ENCODE measurements around the gene ZSCAN22. TPM values are rescaled to one million over a fixed set of nuclear protein-coding genes. Genes with fewer than 3 reads are reported as not detected.

The ZSCAN22 gene
- total RNA-seq, 2 donors from 2014 or later: 3.8 TPM

DNA sequence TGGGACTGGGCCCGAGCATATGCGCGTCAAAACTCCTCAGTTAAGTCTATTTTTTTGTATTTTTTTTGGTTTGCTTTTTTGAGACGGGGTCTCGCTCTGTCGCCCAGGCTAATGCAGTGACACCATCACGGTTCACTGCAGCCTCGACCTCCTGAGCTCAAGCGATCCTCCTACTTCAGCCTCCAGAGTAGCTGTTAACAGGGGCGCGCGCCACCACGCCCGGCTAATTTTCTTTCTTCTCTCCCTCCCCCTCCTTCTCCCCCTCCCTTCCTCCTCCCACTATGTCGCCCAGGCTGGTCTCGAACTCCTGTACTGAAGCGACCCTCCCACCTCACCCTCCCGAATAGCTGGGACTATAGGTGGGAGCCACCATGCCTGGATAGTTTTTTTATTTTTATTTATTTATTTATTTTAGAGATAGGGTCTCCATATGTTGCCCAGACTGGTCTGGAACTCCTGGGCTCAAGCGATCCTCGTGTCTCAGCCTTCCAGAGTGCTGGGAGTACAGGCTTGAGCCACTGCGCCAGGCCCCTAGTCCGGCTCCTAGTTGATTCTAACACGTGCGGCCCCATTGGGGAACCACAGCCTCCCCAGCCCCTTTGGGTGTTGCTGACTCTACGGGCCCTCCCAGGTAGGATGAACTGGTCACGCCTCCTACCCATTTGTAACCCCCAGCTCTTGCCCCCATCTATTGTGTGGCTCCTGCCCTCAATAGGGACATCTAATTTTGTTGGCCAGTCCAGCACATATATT is 54.8 kb downstream of the ZSCAN22 start:
- H3K9me3 ChIP-seq (ENCODE audit: control insufficient read depth, low read length): no peaks in the 10 kb centered on the region
- H3K36me3 ChIP-seq (ENCODE audit: control insufficient read depth, insufficient read depth, low read length): no peaks in the 10 kb centered on the region
- H3K27me3 ChIP-seq (ENCODE audit: control insufficient read depth, insufficient read depth, low read length, poor library complexity, severe bottlenecking): no peaks in the 10 kb centered on the region
- peaks cover 13% of the 10 kb centered on the region for H3K4me1 Mint-ChIP-seq
- H3K4me1 ChIP-seq (ENCODE audit: control insufficient read depth, insufficient read depth, low read length): peaks cover 5% of the 10 kb centered on the region
- 33 to 43% methylated on average over 14 to 25 of the region's 26 CpGs for WGBS, 2 experiments (ENCODE audit: insufficient coverage in 1 of 2, insufficient read length in 1 of 2)
- peak overlapping the region; percentile 94 for H3K27ac Mint-ChIP-seq
- no peak for TF ChIP-seq CTCF (conservative IDR thresholded peaks at IDR 0.05)
- H3K27ac ChIP-seq (ENCODE audit: low read depth, low read length): no peak overlapping the region
- H3K9me3 Mint-ChIP-seq: no peaks in the 10 kb centered on the region
- no peaks in the 10 kb centered on the region for H3K36me3 Mint-ChIP-seq (ENCODE audit: low read depth)
- H3K27me3 Mint-ChIP-seq (ENCODE audit: insufficient read depth): no peaks in the 10 kb centered on the region
- H3K9ac ChIP-seq (ENCODE audit: extremely low read depth, low read length, poor library complexity, severe bottlenecking): peak overlapping the region; percentile 82
- H3K4me3 ChIP-seq (ENCODE audit: low read length): peak overlapping the region; percentile 93
- DNase-seq: peak; percentile 42
- H3K4me3 Mint-ChIP-seq: peak overlapping the region; percentile 67

DNA sequence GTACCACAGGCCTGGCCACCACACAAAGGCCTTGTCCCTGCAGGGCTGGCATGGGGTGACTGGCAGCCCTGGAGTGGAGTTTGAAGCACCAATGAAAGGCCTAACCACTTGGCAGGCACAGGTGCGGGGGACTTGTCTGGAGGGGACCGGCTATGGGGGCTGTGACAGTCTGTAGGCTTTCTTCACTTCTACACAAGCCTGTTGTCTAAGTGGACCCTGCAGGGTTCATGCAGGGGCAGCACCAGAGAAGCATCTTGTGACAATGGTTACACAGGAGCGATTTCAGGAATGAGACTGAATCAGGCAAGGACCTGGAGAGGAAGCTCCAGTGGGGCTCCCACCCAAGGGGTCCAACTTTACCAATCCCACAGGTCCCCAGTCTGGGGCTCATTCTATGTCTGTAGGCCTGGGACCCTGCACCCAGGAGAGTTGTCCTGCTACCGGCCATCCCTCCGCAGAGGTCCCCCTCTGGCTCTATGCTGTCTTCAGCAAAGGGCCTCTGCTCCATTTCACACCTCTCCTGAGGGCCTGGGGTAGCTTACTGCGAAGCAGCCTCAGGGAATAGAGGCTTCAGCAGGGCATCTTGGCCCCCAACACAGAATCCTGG is 56.3 kb downstream of the ZSCAN22 start:
- no peak for TF ChIP-seq CTCF (conservative IDR thresholded peaks at IDR 0.05)
- Histone ChIP-seq H3K36me3 (ENCODE audit: control insufficient read depth, insufficient read depth, low read length) (peaks cover 2% of the 10 kb centered on the region), H3K9me3 (ENCODE audit: control insufficient read depth, low read length) (no peaks in the 10 kb centered on the region), H3K4me3 (ENCODE audit: low read length) (no peak overlapping the region), H3K9ac (ENCODE audit: extremely low read depth, low read length, poor library complexity, severe bottlenecking) (no peak overlapping the region), H3K27me3 (ENCODE audit: control insufficient read depth, insufficient read depth, low read length, poor library complexity, severe bottlenecking) (no peaks in the 10 kb centered on the region), H3K27ac (ENCODE audit: low read depth, low read length) (no peak overlapping the region), H3K4me1 (ENCODE audit: control insufficient read depth, insufficient read depth, low read length) (peaks cover 11% of the 10 kb centered on the region)
- WGBS, 2 experiments (ENCODE audit: insufficient coverage in 1 of 2, insufficient read length in 1 of 2): 88 to 92% methylated on average over 5 to 6 of the region's 6 CpGs
- Mint-ChIP-seq H3K4me3 (peak overlapping the region; percentile 67), H3K36me3 (ENCODE audit: low read depth) (peaks cover 4% of the 10 kb centered on the region), H3K27me3 (ENCODE audit: insufficient read depth) (no peaks in the 10 kb centered on the region), H3K27ac (no peak overlapping the region), H3K4me1 (peaks cover 18% of the 10 kb centered on the region), H3K9me3 (no peaks in the 10 kb centered on the region)
- peak; percentile 31 for DNase-seq

GRCh38 chr19:58385313-58385890 is 58.6 kb downstream of the ZSCAN22 start:
- Mint-ChIP-seq H3K36me3 (ENCODE audit: low read depth) (peaks cover 18% of the 10 kb centered on the region), H3K4me3 (peak overlapping the region; percentile 96), H3K27me3 (ENCODE audit: insufficient read depth) (no peaks in the 10 kb centered on the region), H3K4me1 (peaks cover 18% of the 10 kb centered on the region), H3K9me3 (no peaks in the 10 kb centered on the region), H3K27ac (peak overlapping the region; percentile 97)
- peak; percentile 37 for DNase-seq
- no peaks in the 10 kb centered on the region for H3K9me3 ChIP-seq (ENCODE audit: control insufficient read depth, low read length)
- peaks cover 22% of the 10 kb centered on the region for H3K36me3 ChIP-seq (ENCODE audit: control insufficient read depth, insufficient read depth, low read length)
- 92 to 94% methylated on average over 8 to 9 of the region's 9 CpGs for WGBS, 2 experiments (ENCODE audit: insufficient coverage in 1 of 2, insufficient read length in 1 of 2)
- peak overlapping the region; percentile 91 for H3K9ac ChIP-seq (ENCODE audit: extremely low read depth, low read length, poor library complexity, severe bottlenecking)
- H3K27me3 ChIP-seq (ENCODE audit: control insufficient read depth, insufficient read depth, low read length, poor library complexity, severe bottlenecking): no peaks in the 10 kb centered on the region
- H3K4me3 ChIP-seq (ENCODE audit: low read length): peak overlapping the region; percentile 99
- no peak overlapping the region for H3K27ac ChIP-seq (ENCODE audit: low read depth, low read length)
- TF ChIP-seq CTCF (conservative IDR thresholded peaks at IDR 0.05): no peak
- peaks cover 13% of the 10 kb centered on the region for H3K4me1 ChIP-seq (ENCODE audit: control insufficient read depth, insufficient read depth, low read length)

Data from endodermal cell (in vitro differentiated cells).